ENCODE data around the gene ISL2. TPM values are rescaled to one million over a fixed set of nuclear protein-coding genes. Genes with fewer than 3 reads are reported as not detected.

Gene ISL2
- total RNA-seq, 1 experiment from 2014 or later, result 8.3 TPM

DNA sequence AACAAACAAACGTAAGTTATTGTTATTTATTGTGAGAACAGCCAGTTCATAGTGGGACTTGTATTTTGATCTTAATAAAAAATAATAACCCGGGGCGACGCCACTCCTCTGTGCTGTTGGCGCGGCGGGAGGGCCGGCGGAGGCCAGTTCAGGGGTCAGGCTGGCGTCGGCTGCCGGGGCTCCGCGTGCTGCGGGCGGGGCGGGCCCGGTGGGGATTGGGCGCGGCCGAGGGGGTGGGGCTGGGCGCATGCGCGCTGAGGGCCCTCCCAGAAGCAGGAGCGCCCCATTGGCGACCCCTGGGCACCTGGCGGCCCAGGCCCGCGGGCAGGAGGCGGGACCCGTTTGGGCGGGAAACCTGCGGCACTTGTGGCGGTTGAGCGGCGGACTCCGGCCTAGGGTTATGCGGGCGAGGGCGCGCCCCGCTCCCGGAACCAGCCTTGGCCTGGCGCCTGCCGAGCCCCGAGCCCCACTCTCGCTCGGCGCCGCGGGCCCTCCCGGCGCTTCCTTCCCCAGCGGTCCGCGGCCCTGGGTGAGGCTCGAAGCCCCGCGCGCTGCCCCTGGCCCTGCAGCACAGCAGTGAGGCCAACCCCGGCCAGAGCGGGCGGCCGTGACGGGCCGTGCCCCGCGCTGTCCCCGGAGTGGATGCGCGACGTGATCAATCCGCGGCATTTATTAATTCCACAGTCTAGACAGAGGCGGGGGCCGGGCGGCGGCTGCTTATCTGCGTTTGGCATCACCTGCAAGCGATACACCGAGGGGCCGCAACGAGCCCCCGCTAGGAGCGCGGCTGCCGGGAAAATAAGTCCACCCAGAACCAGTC, 6.0 kb downstream of the ISL2 start:
- no peak overlapping the region for H3K27ac ChIP-seq (ENCODE audit: low read length)

GRCh38 chr15:76343313-76343996, 6.9 kb downstream of the ISL2 start:
- H3K27me3 ChIP-seq (ENCODE audit: low read length), result no peaks in the 10 kb centered on the region
- no peaks in the 10 kb centered on the region for H3K36me3 ChIP-seq (ENCODE audit: insufficient read depth, low read length)
- H4K20me1 ChIP-seq (ENCODE audit: insufficient read depth, low read depth, low read length), result peaks cover 10% of the 10 kb centered on the region
- no peak for DNase-seq
- no peak overlapping the region for H3K4me2 ChIP-seq (ENCODE audit: low read depth, low read length, poor library complexity, severe bottlenecking)
- H3K4me1 ChIP-seq (ENCODE audit: low read length), result peaks cover 14% of the 10 kb centered on the region
- H3K27ac ChIP-seq (ENCODE audit: low read length), result no peak overlapping the region
- no peaks in the 10 kb centered on the region for H3K9me3 ChIP-seq (ENCODE audit: low read length)
- no peak overlapping the region for H3K4me3 ChIP-seq (ENCODE audit: low read length)
- peaks cover 15% of the 10 kb centered on the region for H3K79me2 ChIP-seq (ENCODE audit: low read length)
- no peak overlapping the region for H3K9ac ChIP-seq (ENCODE audit: low read length)
- H3K9me2 ChIP-seq (replicated peaks; ENCODE audit: insufficient read depth, low read length), result no peaks in the 10 kb centered on the region
- no peak overlapping the region for H2AFZ ChIP-seq (ENCODE audit: low read length)

More for the DNA sequence above, 6.0 kb downstream of the ISL2 start:
- H4K20me1 ChIP-seq (ENCODE audit: insufficient read depth, low read depth, low read length), result peaks cover 10% of the 10 kb centered on the region
- no peak for DNase-seq
- H3K4me3 ChIP-seq (ENCODE audit: low read length), result no peak overlapping the region
- H3K9me3 ChIP-seq (ENCODE audit: low read length), result no peaks in the 10 kb centered on the region
- H3K9me2 ChIP-seq (replicated peaks; ENCODE audit: insufficient read depth, low read length), result no peaks in the 10 kb centered on the region
- H2AFZ ChIP-seq (ENCODE audit: low read length), result no peak overlapping the region
- H3K79me2 ChIP-seq (ENCODE audit: low read length), result peaks cover 23% of the 10 kb centered on the region
- no peak overlapping the region for H3K9ac ChIP-seq (ENCODE audit: low read length)
- no peaks in the 10 kb centered on the region for H3K36me3 ChIP-seq (ENCODE audit: insufficient read depth, low read length)
- H3K27me3 ChIP-seq (ENCODE audit: low read length), result no peaks in the 10 kb centered on the region
- H3K4me1 ChIP-seq (ENCODE audit: low read length), result peaks cover 16% of the 10 kb centered on the region
- no peak overlapping the region for H3K4me2 ChIP-seq (ENCODE audit: low read depth, low read length, poor library complexity, severe bottlenecking)

DNA sequence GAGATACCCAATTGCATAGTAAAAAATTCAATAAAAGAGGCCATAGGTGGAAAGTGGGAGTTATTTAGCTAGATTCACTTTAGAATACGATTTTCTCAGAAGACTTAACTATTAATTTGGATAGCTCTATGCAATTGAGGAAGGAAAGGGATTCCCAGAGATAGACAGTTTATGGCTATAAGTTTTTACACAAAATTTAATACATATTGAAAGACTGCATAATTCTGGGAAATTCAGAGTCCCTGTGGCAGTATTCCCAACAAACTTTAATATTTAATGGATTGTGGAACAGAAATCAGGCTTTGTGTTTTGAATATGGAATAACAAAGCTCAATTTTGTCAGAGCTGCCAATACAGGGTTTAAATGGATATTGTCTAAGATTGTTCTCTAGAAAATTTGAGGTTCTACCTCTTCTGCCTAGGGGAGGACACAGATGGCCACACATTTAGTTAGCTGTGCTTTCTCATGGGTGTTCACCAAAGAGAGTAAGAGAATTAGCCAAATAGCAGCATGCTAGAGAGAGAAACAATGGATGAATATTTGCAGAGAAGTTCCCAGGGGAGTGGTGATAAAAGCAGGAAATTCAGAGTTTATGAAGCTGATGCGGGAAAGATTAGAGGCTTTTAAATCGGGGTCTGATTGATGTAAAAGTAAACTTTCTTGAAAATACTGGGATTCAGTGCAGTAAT, 8.5 kb downstream of the ISL2 start:
- Histone ChIP-seq H3K9me2 (replicated peaks; ENCODE audit: insufficient read depth, low read length) (no peaks in the 10 kb centered on the region), H3K4me3 (ENCODE audit: low read length) (no peak overlapping the region), H3K9me3 (ENCODE audit: low read length) (no peaks in the 10 kb centered on the region), H3K27ac (ENCODE audit: low read length) (no peak overlapping the region), H2AFZ (ENCODE audit: low read length) (no peak overlapping the region), H3K4me1 (ENCODE audit: low read length) (no peaks in the 10 kb centered on the region), H3K79me2 (ENCODE audit: low read length) (no peaks in the 10 kb centered on the region), H3K4me2 (ENCODE audit: low read depth, low read length, poor library complexity, severe bottlenecking) (no peak overlapping the region), H3K36me3 (ENCODE audit: insufficient read depth, low read length) (no peaks in the 10 kb centered on the region), H3K9ac (ENCODE audit: low read length) (no peak overlapping the region), H3K27me3 (ENCODE audit: low read length) (no peaks in the 10 kb centered on the region), H4K20me1 (ENCODE audit: insufficient read depth, low read depth, low read length) (no peaks in the 10 kb centered on the region)
- DNase-seq, result no peak

DNA sequence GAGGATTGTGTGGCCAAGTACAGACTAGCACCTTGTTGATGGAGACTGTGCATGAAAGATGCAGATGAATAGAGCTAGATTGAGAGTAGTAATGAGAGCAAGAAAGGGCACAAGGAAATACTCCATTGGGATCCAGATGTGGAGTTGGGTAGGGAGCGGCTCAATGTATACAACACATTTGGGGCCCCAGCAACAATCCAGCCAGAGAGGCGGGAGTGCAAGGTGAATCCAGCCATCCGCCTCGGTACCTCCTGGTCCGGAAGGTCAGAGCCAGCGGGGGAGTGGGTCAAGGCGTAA, 9.0 kb downstream of the ISL2 start:
- DNase-seq, result no peak
- no peak overlapping the region for H3K9ac ChIP-seq (ENCODE audit: low read length)
- no peak overlapping the region for H3K4me2 ChIP-seq (ENCODE audit: low read depth, low read length, poor library complexity, severe bottlenecking)
- H3K9me3 ChIP-seq (ENCODE audit: low read length), result no peaks in the 10 kb centered on the region
- H3K4me1 ChIP-seq (ENCODE audit: low read length), result no peaks in the 10 kb centered on the region
- H3K27ac ChIP-seq (ENCODE audit: low read length), result no peak overlapping the region
- no peaks in the 10 kb centered on the region for H3K79me2 ChIP-seq (ENCODE audit: low read length)
- no peaks in the 10 kb centered on the region for H3K36me3 ChIP-seq (ENCODE audit: insufficient read depth, low read length)
- H3K9me2 ChIP-seq (replicated peaks; ENCODE audit: insufficient read depth, low read length), result no peaks in the 10 kb centered on the region
- H3K27me3 ChIP-seq (ENCODE audit: low read length), result no peaks in the 10 kb centered on the region
- no peak overlapping the region for H3K4me3 ChIP-seq (ENCODE audit: low read length)
- H4K20me1 ChIP-seq (ENCODE audit: insufficient read depth, low read depth, low read length), result no peaks in the 10 kb centered on the region
- no peak overlapping the region for H2AFZ ChIP-seq (ENCODE audit: low read length)

DNA sequence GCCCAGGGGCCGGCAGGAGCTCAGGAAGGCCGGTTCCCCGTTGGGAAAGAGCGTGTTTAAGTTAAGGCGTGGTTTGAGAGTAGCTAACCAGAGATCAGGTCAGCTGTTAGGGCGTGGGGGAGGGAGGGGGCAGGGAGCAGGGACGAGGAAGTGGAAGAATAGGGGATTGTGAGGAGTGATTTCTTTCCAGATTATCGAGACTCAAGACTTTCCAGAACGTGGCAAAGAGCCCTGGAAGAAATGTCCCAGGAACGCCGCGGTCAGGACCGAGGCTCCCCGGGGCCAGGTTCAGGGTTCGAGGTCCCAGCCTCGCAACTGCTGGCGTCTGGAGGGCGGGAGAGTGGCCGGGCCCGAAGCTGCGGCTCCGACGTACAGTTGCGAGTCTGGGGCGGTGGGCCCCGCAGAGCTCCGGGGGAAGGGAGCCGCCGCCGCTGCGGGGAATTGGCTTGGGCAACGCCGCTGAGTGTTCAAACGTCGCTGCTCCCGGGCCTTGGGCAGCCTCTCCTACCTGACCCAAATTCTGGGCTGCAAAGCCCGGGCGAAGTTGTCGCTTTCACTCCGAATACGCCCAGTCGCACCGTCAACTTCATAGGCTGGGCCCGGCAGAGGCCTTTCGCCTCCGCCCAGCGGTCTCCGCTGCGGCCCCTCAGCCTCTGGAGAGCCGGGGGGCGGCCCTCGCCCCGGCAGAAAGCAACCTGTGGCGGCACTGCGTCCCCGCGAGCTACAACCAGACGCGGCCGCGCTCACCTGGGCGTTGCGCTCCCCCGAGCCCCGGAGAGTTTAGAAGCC, 9.5 kb downstream of the ISL2 start:
- Histone ChIP-seq H3K4me2 (ENCODE audit: low read depth, low read length, poor library complexity, severe bottlenecking) (no peak overlapping the region), H3K4me3 (ENCODE audit: low read length) (no peak overlapping the region)

GRCh38 chr15:76346669-76347481, 10.3 kb downstream of the ISL2 start:
- Histone ChIP-seq H3K4me1 (ENCODE audit: low read length) (peaks cover 7% of the 10 kb centered on the region), H2AFZ (ENCODE audit: low read length) (no peak overlapping the region), H3K9me3 (ENCODE audit: low read length) (no peaks in the 10 kb centered on the region), H3K36me3 (ENCODE audit: insufficient read depth, low read length) (no peaks in the 10 kb centered on the region), H3K27me3 (ENCODE audit: low read length) (no peaks in the 10 kb centered on the region), H3K4me3 (ENCODE audit: low read length) (no peak overlapping the region), H3K9ac (ENCODE audit: low read length) (no peak overlapping the region), H3K79me2 (ENCODE audit: low read length) (no peaks in the 10 kb centered on the region), H3K4me2 (ENCODE audit: low read depth, low read length, poor library complexity, severe bottlenecking) (no peak overlapping the region), H3K27ac (ENCODE audit: low read length) (no peak overlapping the region), H3K9me2 (replicated peaks; ENCODE audit: insufficient read depth, low read length) (no peaks in the 10 kb centered on the region), H4K20me1 (ENCODE audit: insufficient read depth, low read depth, low read length) (no peaks in the 10 kb centered on the region)
- DNase-seq, result no peak

More for the DNA sequence above, 9.5 kb downstream of the ISL2 start:
- Histone ChIP-seq H3K27me3 (ENCODE audit: low read length) (no peaks in the 10 kb centered on the region), H3K36me3 (ENCODE audit: insufficient read depth, low read length) (no peaks in the 10 kb centered on the region), H3K79me2 (ENCODE audit: low read length) (no peaks in the 10 kb centered on the region), H3K9me2 (replicated peaks; ENCODE audit: insufficient read depth, low read length) (no peaks in the 10 kb centered on the region), H4K20me1 (ENCODE audit: insufficient read depth, low read depth, low read length) (no peaks in the 10 kb centered on the region), H3K4me1 (ENCODE audit: low read length) (peaks cover under 1% of the 10 kb centered on the region), H2AFZ (ENCODE audit: low read length) (no peak overlapping the region), H3K27ac (ENCODE audit: low read length) (no peak overlapping the region), H3K9me3 (ENCODE audit: low read length) (no peaks in the 10 kb centered on the region), H3K9ac (ENCODE audit: low read length) (no peak overlapping the region)
- DNase-seq, result no peak

DNA sequence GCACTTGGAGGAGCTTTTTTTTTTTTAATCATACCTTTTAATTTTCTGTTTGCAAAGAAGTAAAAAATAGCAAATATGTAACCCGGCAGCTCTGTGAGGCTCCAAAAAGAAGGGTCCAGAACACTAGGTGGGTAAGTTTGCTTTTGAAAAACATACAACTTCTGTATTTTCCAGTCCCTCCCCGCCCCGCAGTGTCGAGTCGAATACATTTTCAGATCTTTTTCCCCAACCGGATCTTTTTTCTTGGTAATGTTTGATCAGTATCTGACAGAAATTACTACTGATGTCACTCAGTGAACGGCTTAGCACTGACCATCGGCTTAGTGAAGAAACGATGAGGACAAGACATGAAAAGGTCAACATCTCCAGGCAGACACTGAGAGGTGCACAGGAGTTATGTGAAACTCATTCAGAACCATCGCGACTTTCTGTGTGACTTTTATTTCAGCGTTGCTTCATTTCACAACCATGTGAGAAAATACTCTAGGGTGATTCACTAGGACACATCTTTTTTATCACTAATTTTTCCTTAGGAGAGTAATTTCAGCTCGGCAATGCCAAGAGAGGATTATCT, 11.0 kb downstream of the ISL2 start:
- Histone ChIP-seq H3K9ac (ENCODE audit: low read length) (no peak overlapping the region), H3K4me2 (ENCODE audit: low read depth, low read length, poor library complexity, severe bottlenecking) (no peak overlapping the region), H3K4me3 (ENCODE audit: low read length) (no peak overlapping the region), H3K9me2 (replicated peaks; ENCODE audit: insufficient read depth, low read length) (no peaks in the 10 kb centered on the region), H3K27ac (ENCODE audit: low read length) (no peak overlapping the region), H2AFZ (ENCODE audit: low read length) (no peak overlapping the region), H4K20me1 (ENCODE audit: insufficient read depth, low read depth, low read length) (no peaks in the 10 kb centered on the region), H3K79me2 (ENCODE audit: low read length) (no peaks in the 10 kb centered on the region), H3K4me1 (ENCODE audit: low read length) (peaks cover 7% of the 10 kb centered on the region), H3K9me3 (ENCODE audit: low read length) (no peaks in the 10 kb centered on the region), H3K27me3 (ENCODE audit: low read length) (no peaks in the 10 kb centered on the region), H3K36me3 (ENCODE audit: insufficient read depth, low read length) (no peaks in the 10 kb centered on the region)
- no peak for DNase-seq

Data from Karpas-422 (cell line).